Right lobe of liver (tissue), 6 donors: ENCODE results near the gene ATG7. TPM values are rescaled to one million over a fixed set of nuclear protein-coding genes. Genes with fewer than 3 reads are reported as not detected.

Experiments
- ATAC-seq, 4 donors: fragments of 200-7000 bp; cut with Tn5 transposase; one replicate each; pipeline ENCODE4 v1.9.1; 2020; ENCODE audit warnings: mild to moderate bottlenecking in 4 of 4, moderate library complexity in 4 of 4
- DNase-seq, 3 donors: peaks; one replicate each; pipeline ENCODE4 v3.0.0-alpha.2; 2020
- H3K27ac ChIP-seq, 3 donors: fragments of 200-600 bp; one replicate each; pipeline ENCODE4 v1.8.0; 2022
- H3K27me3 ChIP-seq, 2 donors: fragments of 200-600 bp; one replicate each; pipeline ENCODE4 v1.8.0; 2022
- H3K36me3 ChIP-seq, 4 donors: fragments of 200-600 bp; sonication (generic) in 1 of 4; one replicate each; pipeline versions ENCODE4 v1.5.1 to v1.8.0; 2017 to 2022; ENCODE audit warnings: control low read depth in 1 of 4
- H3K4me1 ChIP-seq, 4 donors: fragments of 200-600 bp; sonication (generic) in 1 of 4; one replicate each; pipeline versions ENCODE4 v1.5.1 to v1.8.0; 2017 to 2022; ENCODE audit warnings: control low read depth in 1 of 4
- H3K4me3 ChIP-seq, 3 donors: fragments of 200-600 bp; one replicate each; pipeline ENCODE4 v1.8.0; 2022
- H3K9me3 ChIP-seq, 4 donors: fragments of 200-600 bp; sonication (generic) in 1 of 4; one replicate each; pipeline versions ENCODE4 v1.5.1 to v1.8.0; 2017 to 2022; ENCODE audit warnings: control low read depth in 1 of 4
- POLR2A ChIP-seq: fragments of 450-650 bp; IDR thresholded peaks from one replicate; pipeline ENCODE4 v1.6.1; 2017; ENCODE audit warnings: antibody characterized with exemption, mild to moderate bottlenecking
- WGBS: methylation state at CpG from one replicate; pipeline ENCODE4 v1.1.6; 2018; ENCODE audit warnings: low coverage, low lambda C conversion rate; ENCODE audit not compliant: insufficient coverage; ENCODE audit errors: missing lambda C conversion rate; 5-methylcytosine and 5-hydroxymethylcytosine counted together
- intact Hi-C, 2 donors: fragments of 100-400 bp; cut with DNase I; formaldehyde crosslinking; loops; one replicate each; pipeline versions ENCODE4 v1.11.2 to v1.14.1; 2022
- total RNA-seq, 6 experiments: library from RNA; depleted of rRNA in 2 of 6; stranded (reverse); fragments of >200 nt in 2 of 6; fragmentation: NEBNext Ultra II Directional in 3 of 6; extraction: Animal tissue kit (Norgen Biotek cat#: 25700) in 3 of 6; gene quantifications; one replicate each; pipeline versions ENCODE4 v1.1.0 to v1.2.4, GENCODE V29; 2016 to 2023
- TF ChIP-seq, protein P1 (sequence below), 4 donors: fragments of 200-600 bp in 3 of 4; fragments of 450-650 bp in 1 of 4; IDR thresholded peaks; one replicate each; pipeline versions ENCODE4 v1.5.1 to v1.8.0; 2016 to 2022; ENCODE audit warnings: antibody characterized with exemption in 4 of 4, mild to moderate bottlenecking in 2 of 4
- donor health status: DM: no; HTN: yes; CAD: no.
- donor health status: DM: no; HTN: no; CAD: no.
- donor health status: DM: no; HTN: no; CAD: no.
- donor health status: DM: no; HTN: yes; CAD: no.
- donor health status: DM: no; HTN: yes; CAD: no.

Gene ATG7
- total RNA-seq, 6 experiments from 2014 or later, result 13.6 to 21.1 (median 15.8) TPM

DNA sequence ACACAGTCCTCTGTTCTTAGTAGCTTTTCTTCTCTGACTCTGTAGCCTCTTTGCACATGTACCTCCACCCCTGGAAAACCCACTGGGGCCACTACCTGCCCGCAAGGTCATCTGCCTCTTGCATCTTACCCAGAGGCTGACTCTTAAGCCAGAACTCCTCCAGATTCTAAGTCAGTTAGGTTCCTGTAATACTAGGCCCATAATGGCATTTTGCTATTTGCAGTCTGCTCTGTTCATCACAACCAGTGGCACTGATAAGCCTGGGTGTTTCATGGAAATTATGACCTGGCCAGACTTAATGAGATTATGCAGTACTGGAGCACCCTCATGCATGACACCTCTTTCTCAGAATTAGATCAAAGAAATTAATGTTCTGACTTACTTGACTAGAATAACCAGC, 31.7 kb upstream of the ATG7 start:
- Histone ChIP-seq H3K9me3 (no peaks in the 10 kb centered on the region), H3K27me3 (no peaks in the 10 kb centered on the region), H3K36me3 (no peaks in the 10 kb centered on the region), H3K4me1 (no peaks in the 10 kb centered on the region), H3K27ac (no peak overlapping the region), H3K4me3 (no peak overlapping the region)
- TF ChIP-seq POLR2A, result no peak
- TF ChIP-seq, protein P1, sequence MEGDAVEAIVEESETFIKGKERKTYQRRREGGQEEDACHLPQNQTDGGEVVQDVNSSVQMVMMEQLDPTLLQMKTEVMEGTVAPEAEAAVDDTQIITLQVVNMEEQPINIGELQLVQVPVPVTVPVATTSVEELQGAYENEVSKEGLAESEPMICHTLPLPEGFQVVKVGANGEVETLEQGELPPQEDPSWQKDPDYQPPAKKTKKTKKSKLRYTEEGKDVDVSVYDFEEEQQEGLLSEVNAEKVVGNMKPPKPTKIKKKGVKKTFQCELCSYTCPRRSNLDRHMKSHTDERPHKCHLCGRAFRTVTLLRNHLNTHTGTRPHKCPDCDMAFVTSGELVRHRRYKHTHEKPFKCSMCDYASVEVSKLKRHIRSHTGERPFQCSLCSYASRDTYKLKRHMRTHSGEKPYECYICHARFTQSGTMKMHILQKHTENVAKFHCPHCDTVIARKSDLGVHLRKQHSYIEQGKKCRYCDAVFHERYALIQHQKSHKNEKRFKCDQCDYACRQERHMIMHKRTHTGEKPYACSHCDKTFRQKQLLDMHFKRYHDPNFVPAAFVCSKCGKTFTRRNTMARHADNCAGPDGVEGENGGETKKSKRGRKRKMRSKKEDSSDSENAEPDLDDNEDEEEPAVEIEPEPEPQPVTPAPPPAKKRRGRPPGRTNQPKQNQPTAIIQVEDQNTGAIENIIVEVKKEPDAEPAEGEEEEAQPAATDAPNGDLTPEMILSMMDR (IDR thresholded peaks at IDR 0.05), result no peak
- ATAC-seq (no peak), DNase-seq (no peak)
- intact Hi-C loops, result no loop called here
- 43% methylated on average over 1 of the region's 1 CpG for WGBS

DNA sequence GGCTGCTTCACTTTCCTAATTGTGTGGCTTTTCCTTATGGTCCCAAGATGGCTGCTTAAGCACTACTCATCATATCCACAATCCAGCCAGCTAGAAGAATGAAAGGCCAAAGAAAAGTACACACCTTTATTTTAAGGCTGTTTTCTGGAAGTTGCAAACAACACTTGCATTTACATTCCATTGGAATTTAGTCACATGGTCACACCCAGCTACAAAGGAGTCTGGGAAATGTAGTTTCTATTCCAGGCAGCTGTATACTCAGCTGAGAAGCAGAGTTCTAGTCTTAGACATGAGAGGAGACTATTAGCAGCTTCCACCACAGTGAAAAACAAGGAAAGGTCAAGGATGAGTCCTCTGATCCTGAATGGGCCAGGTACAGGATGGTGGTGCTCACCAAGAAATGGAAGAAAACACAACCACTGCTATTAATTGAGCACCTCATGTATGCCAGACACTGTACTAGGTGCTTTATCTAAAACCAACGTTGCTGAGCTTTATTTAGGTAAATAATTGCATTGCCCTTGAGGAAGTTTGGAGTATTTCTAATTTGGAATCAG, 28.0 kb upstream of the ATG7 start:
- Histone ChIP-seq H3K4me1 (no peaks in the 10 kb centered on the region), H3K9me3 (no peaks in the 10 kb centered on the region), H3K27ac (no peak overlapping the region), H3K27me3 (no peaks in the 10 kb centered on the region), H3K36me3 (no peaks in the 10 kb centered on the region), H3K4me3 (no peak overlapping the region)
- ATAC-seq (no peak), DNase-seq (no peak)
- TF ChIP-seq POLR2A, result no peak
- TF ChIP-seq, protein P1 (IDR thresholded peaks at IDR 0.05), result no peak
- intact Hi-C loops, result no loop called here
- 40% methylated on average over 1 of the region's 1 CpG for WGBS

DNA sequence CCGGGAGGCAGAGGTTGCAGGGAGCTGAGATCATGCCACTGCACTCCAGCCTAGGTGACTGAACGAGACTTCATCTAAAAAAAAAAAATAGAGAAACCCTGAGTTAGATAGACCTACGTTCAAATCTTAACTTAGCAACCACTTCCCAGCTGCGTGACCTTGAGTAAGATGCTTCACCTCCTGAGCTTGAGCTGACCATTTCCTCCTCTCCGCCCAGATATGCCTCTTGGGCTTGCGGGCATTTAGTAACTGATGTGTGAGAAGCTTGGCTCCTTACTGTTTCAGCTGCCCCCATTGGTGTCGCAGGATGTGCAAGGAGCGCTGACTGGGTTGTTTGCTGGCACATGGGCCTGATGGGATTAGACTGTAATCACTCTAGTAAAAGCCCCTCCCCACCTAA, 26.9 kb upstream of the ATG7 start:
- WGBS, result 60% methylated on average over 8 of the region's 8 CpGs
- Histone ChIP-seq H3K36me3 (no peaks in the 10 kb centered on the region), H3K4me1 (no peaks in the 10 kb centered on the region), H3K4me3 (no peak overlapping the region), H3K27me3 (no peaks in the 10 kb centered on the region), H3K27ac (no peak overlapping the region), H3K9me3 (no peaks in the 10 kb centered on the region)
- no peak for ATAC-seq
- TF ChIP-seq, protein P1 (IDR thresholded peaks at IDR 0.05), result no peak
- TF ChIP-seq POLR2A, result no peak
- intact Hi-C loops, result no loop called here
- DNase-seq, result no peak

DNA sequence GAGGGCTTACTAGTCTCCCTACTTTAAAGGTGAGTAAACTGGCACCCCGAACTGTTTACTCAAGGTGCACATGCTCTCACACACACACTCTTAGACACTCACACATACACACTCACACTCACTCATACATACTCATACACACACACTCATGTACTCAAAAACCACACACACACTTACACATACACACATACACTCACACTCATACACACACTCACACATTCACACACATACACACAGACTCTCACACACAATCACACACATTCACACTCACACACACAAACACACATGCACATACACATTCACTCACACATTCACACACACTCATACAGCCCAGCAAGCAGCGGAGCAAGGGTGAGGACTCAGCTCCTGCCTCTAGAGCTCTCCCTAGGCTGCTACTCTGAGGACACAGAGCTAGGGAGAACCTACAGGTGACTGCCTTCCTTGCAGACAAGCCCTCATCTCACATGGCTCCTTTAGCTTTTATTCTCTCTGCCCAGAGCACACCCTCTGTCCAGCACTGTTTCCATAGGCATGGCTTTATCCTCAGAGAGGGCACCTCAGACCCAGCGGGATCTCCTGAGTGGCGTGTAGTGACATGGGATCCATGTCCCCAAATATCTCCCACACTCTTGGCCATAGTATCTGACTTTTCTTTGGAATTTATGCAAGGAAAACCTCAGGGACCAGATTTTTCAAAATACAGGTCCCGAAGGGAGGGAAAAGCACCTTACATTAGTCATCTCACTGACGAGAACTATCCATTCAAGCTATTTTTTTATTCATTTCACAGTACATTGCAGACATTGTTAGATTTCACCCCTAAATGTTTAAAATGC, 26.2 kb upstream of the ATG7 start:
- no peaks in the 10 kb centered on the region for H3K36me3 ChIP-seq
- WGBS, result 75% methylated on average over 5 of the region's 6 CpGs
- no peaks in the 10 kb centered on the region for H3K27me3 ChIP-seq
- ATAC-seq (no peak), DNase-seq (no peak)
- TF ChIP-seq, protein P1 (IDR thresholded peaks at IDR 0.05), result no peak
- no peak for TF ChIP-seq POLR2A
- H3K4me3 ChIP-seq, result no peak overlapping the region
- H3K27ac ChIP-seq, result no peak overlapping the region
- H3K4me1 ChIP-seq, result no peaks in the 10 kb centered on the region
- H3K9me3 ChIP-seq, result no peaks in the 10 kb centered on the region
- intact Hi-C loops, result no loop called here
